Tibial nerve (tissue), 4 donors: ENCODE measurements around the gene USF1.

Experiments
- CTCF ChIP-seq, 5 experiments: fragments of 200-600 bp in 3 of 5; fragments of 450-650 bp in 2 of 5; sonication (generic) in 3 of 5; IDR thresholded peaks; one replicate each; pipeline ENCODE4 v1.5.1; 2016 to 2019; ENCODE audit warnings: antibody characterized with exemption in 5 of 5, mild to moderate bottlenecking in 3 of 5, moderate library complexity in 2 of 5
- EP300 ChIP-seq, 2 donors: sonication (generic); formaldehyde crosslinking; IDR thresholded peaks; one replicate each; pipeline ENCODE4 v1.6.1; 2017; ENCODE audit warnings: antibody characterized with exemption in 2 of 2, mild to moderate bottlenecking in 1 of 2
- POLR2A ChIP-seq, 2 donors: fragments of 450-650 bp; IDR thresholded peaks; one replicate each; pipeline ENCODE4 v1.6.1; 2017; ENCODE audit warnings: antibody characterized with exemption in 2 of 2, mild to moderate bottlenecking in 2 of 2, moderate library complexity in 2 of 2

- TF ChIP-seq CTCF (IDR thresholded peaks at IDR 0.05) (no peak), POLR2A (IDR thresholded peaks at IDR 0.05) (no peak), EP300 (IDR thresholded peaks at IDR 0.05) (no peak)
These were observed 46.2 kb upstream of the USF1 start for GRCh38 chr1:161091796-161092507.
